ENCODE data around the gene ABCA4. TPM values are rescaled to one million over a fixed set of nuclear protein-coding genes. Genes with fewer than 3 reads are reported as not detected.

The ABCA4 gene
- total RNA-seq, 1 experiment from 2014 or later, result 1.5 TPM

- ATAC-seq (no peak), DNase-seq (ENCODE audit: low read depth, low spot score) (no peak)
- intact Hi-C loops (cut with micrococcal nuclease; ENCODE audit: unreplicated experiment), result no loop called here
- H3K4me3 ChIP-seq (ENCODE audit: low read depth in 2 of 2, low read length in 2 of 2), result no peak overlapping the region
- BruUV-seq (replicated peaks), result no TSS peak
- ChIA-PET POLR2A (no interaction called here), CTCF (interaction anchor here (0.5 kb wide), 1 partner anchor 13 kb away, joined by 4 read pairs; no protein-coding TSS in a partner anchor)
- TF ChIP-seq SIN3A (IDR thresholded peaks at IDR 0.05; ENCODE audit: borderline replicate concordance, insufficient read depth, low read depth, low read length), result no peak
- no peak for TF ChIP-seq POLR2AphosphoS5 (IDR thresholded peaks at IDR 0.05; ENCODE audit: low read depth, low read length)
- no peak for TF ChIP-seq CTCF (IDR thresholded peaks at IDR 0.05)
- no peak for TF ChIP-seq TCF7L2 (IDR thresholded peaks at IDR 0.05; ENCODE audit: low read depth, low read length)
- TF ChIP-seq REST (IDR thresholded peaks at IDR 0.05; ENCODE audit: insufficient read depth in 1 of 2, low read depth in 2 of 2, low read length in 1 of 2), result no peak
- no peaks in the 10 kb centered on the region for H3K9me3 ChIP-seq (ENCODE audit: control insufficient read depth, insufficient read depth, low read depth, low read length)
- in situ Hi-C loops (cut with HindIII; ENCODE audit: low pct_unique_long_range_greater_than_20kb, low sequenced_read_pairs), result no loop called here
- no peaks in the 10 kb centered on the region for H3K36me3 ChIP-seq (ENCODE audit: control insufficient read depth, insufficient read depth, low read length)
- H3K27me3 ChIP-seq (ENCODE audit: control insufficient read depth, insufficient read depth, low read length), result no peaks in the 10 kb centered on the region
- H3K27ac ChIP-seq (ENCODE audit: low read length), result no peak overlapping the region
- H3K4me1 ChIP-seq (ENCODE audit: control insufficient read depth, insufficient read depth, low read length), result no peaks in the 10 kb centered on the region
Measured at GRCh38 chr1:93965888-93966287, 155.1 kb downstream of the ABCA4 start.

GRCh38 chr1:93965256-93965655 lies 155.7 kb downstream of the ABCA4 start:
- no peak for DNase-seq (ENCODE audit: low read depth, low spot score)
- Histone ChIP-seq H3K4me1 (ENCODE audit: control insufficient read depth, insufficient read depth, low read length) (no peaks in the 10 kb centered on the region), H3K36me3 (ENCODE audit: control insufficient read depth, insufficient read depth, low read length) (no peaks in the 10 kb centered on the region), H3K27me3 (ENCODE audit: control insufficient read depth, insufficient read depth, low read length) (no peaks in the 10 kb centered on the region), H3K27ac (ENCODE audit: low read length) (no peak overlapping the region), H3K9me3 (ENCODE audit: control insufficient read depth, insufficient read depth, low read depth, low read length) (no peaks in the 10 kb centered on the region), H3K4me3 (ENCODE audit: low read depth in 2 of 2, low read length in 2 of 2) (no peak overlapping the region)
- ATAC-seq, result no peak
- ChIA-PET CTCF (no interaction called here), POLR2A (no interaction called here)
- intact Hi-C loops (cut with micrococcal nuclease; ENCODE audit: unreplicated experiment) (no loop called here), in situ Hi-C loops (cut with HindIII; ENCODE audit: low pct_unique_long_range_greater_than_20kb, low sequenced_read_pairs) (no loop called here)
- no TSS peak for BruUV-seq (replicated peaks)
- no peak for TF ChIP-seq SIN3A (IDR thresholded peaks at IDR 0.05; ENCODE audit: borderline replicate concordance, insufficient read depth, low read depth, low read length)
- no peak for TF ChIP-seq REST (IDR thresholded peaks at IDR 0.05; ENCODE audit: insufficient read depth in 1 of 2, low read depth in 2 of 2, low read length in 1 of 2)
- TF ChIP-seq TCF7L2 (IDR thresholded peaks at IDR 0.05; ENCODE audit: low read depth, low read length), result no peak
- no peak for TF ChIP-seq POLR2AphosphoS5 (IDR thresholded peaks at IDR 0.05; ENCODE audit: low read depth, low read length)
- TF ChIP-seq CTCF (IDR thresholded peaks at IDR 0.05), result no peak

Measured in Panc1 (cell line).